K562 (cell line): Measurements from ENCODE around the gene CNOT2. TPM values are rescaled to one million over a fixed set of nuclear protein-coding genes. Genes with fewer than 3 reads are reported as not detected.
A peak's percentile ranks its signal among the peaks of the same experiment; 100 is the strongest.

Experiments used
- ASH1L ChIP-seq: fragments of 450-650 bp; IDR thresholded peaks from 2 replicates; pipeline ENCODE4 v1.6.1; 2018; ENCODE audit warnings: borderline replicate concordance, mild to moderate bottlenecking, low read depth; ENCODE audit not compliant: partially characterized antibody
- ESRRA ChIP-seq: fragments of 450-650 bp; IDR thresholded peaks from 2 replicates; pipeline ENCODE4 v1.6.1; 2014; ENCODE audit warnings: low read depth, mild to moderate bottlenecking, moderate library complexity, borderline replicate concordance
- FOXO4 ChIP-seq: fragments of 450-650 bp; formaldehyde crosslinking; IDR thresholded peaks from 2 replicates; pipeline ENCODE4 v1.4.0; 2020; ENCODE audit warnings: mild to moderate bottlenecking, moderate library complexity
- FOXP4 ChIP-seq: sonication (generic); formaldehyde crosslinking; IDR thresholded peaks from 2 replicates; pipeline ENCODE4 v1.8.0; 2022; ENCODE audit warnings: mild to moderate bottlenecking, missing genetic modification reagents, borderline replicate concordance
- NR0B1 ChIP-seq: fragments of 450-650 bp; IDR thresholded peaks from one replicate; pipeline ENCODE4 v1.6.1; 2018; ENCODE audit warnings: mild to moderate bottlenecking, moderate library complexity; ENCODE audit not compliant: partially characterized antibody
- TEAD4 ChIP-seq, 2 experiments: sonication (generic) in 1 of 2; formaldehyde crosslinking in 1 of 2; IDR thresholded peaks; 2 replicates each; pipeline versions ENCODE4 v1.6.1 to v1.8.0; 2012 to 2022; ENCODE audit warnings: borderline replicate concordance in 1 of 2, inconsistent platforms in 1 of 2, low read length in 1 of 2, mild to moderate bottlenecking in 1 of 2, missing genetic modification reagents in 1 of 2
- TFAP4 ChIP-seq: sonication (generic); formaldehyde crosslinking; IDR thresholded peaks from 2 replicates; pipeline ENCODE4 v1.8.0; 2022; ENCODE audit warnings: missing genetic modification reagents, mild to moderate bottlenecking, moderate library complexity, borderline replicate concordance
- ZNF518B ChIP-seq: fragments of 250-450 bp; sonication (Bioruptor Pico); IDR thresholded peaks from 2 replicates; pipeline ENCODE4 v1.5.0; 2021; ENCODE audit warnings: mild to moderate bottlenecking, moderate library complexity
- ZNF583 ChIP-seq: fragments of 250-450 bp; sonication (Bioruptor Pico); IDR thresholded peaks from 2 replicates; pipeline ENCODE4 v1.4.0; 2020
- ZNF717 ChIP-seq: fragments of 250-450 bp; sonication (Bioruptor Pico); IDR thresholded peaks from 2 replicates; pipeline ENCODE4 v1.5.0; 2021
- polyA plus RNA-seq, 8 experiments: library from polyadenylated mRNA; depleted of rRNA in 4 of 8; stranded (reverse) in 5 of 8; unstranded in 3 of 8; fragments of >200 nt; fragmentation: Nextera tagmentation in 2 of 8; fragmentation: Illumina TruSeq in 1 of 8; extraction: Ambion mirVana in 2 of 8; extraction: Trizol in 1 of 8; gene quantifications; 2 replicates each; pipeline versions ENCODE4 v1.2.1 to v1.2.3, GENCODE V29; 2011 to 2014; ENCODE audit warnings: inconsistent platforms in 1 of 8, missing spikeins in 1 of 8
- total RNA-seq, 7 experiments: library from RNA; depleted of rRNA in 6 of 7; stranded (reverse); fragments of >200 nt in 6 of 7; fragmentation: Illumina TruSeq in 2 of 7; extraction: Trizol in 2 of 7; gene quantifications; 2 replicates each; pipeline versions ENCODE4 v1.2.1 to v1.2.3, GENCODE V29; 2011 to 2021; ENCODE audit warnings: low replicate concordance in 1 of 7
- TF ChIP-seq, protein P1 (sequence below), 2 experiments: fragments of 450-650 bp in 1 of 2; IDR thresholded peaks; 2 replicates each; pipeline ENCODE4 v1.6.1; 2011 to 2017; ENCODE audit warnings: low read depth in 2 of 2, antibody characterized with exemption in 1 of 2, borderline replicate concordance in 1 of 2, low read length in 1 of 2, mild to moderate bottlenecking in 1 of 2, mixed read lengths in 1 of 2; ENCODE audit not compliant: control insufficient read depth in 1 of 2

Gene CNOT2
- total and polyA plus RNA-seq, 9 of the 15 experiments (the other 6 are each of a cell fraction or from before 2014, with no cell fraction given), result 43.6 to 119 (median 84.4) TPM

GRCh38 chr12:70242695-70243509 is at the start of gene CNOT2 (continued):
- TF ChIP-seq, protein P1, sequence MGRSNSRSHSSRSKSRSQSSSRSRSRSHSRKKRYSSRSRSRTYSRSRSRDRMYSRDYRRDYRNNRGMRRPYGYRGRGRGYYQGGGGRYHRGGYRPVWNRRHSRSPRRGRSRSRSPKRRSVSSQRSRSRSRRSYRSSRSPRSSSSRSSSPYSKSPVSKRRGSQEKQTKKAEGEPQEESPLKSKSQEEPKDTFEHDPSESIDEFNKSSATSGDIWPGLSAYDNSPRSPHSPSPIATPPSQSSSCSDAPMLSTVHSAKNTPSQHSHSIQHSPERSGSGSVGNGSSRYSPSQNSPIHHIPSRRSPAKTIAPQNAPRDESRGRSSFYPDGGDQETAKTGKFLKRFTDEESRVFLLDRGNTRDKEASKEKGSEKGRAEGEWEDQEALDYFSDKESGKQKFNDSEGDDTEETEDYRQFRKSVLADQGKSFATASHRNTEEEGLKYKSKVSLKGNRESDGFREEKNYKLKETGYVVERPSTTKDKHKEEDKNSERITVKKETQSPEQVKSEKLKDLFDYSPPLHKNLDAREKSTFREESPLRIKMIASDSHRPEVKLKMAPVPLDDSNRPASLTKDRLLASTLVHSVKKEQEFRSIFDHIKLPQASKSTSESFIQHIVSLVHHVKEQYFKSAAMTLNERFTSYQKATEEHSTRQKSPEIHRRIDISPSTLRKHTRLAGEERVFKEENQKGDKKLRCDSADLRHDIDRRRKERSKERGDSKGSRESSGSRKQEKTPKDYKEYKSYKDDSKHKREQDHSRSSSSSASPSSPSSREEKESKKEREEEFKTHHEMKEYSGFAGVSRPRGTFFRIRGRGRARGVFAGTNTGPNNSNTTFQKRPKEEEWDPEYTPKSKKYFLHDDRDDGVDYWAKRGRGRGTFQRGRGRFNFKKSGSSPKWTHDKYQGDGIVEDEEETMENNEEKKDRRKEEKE (IDR thresholded peaks at IDR 0.05; ENCODE audit: borderline replicate concordance in 1 of 2, control insufficient read depth in 1 of 2, low read depth in 2 of 2, low read length in 1 of 2), result no peak
- peak; percentile 88; the same call in 1 of the 2 replicates for TF ChIP-seq FOXP4 (CRISPR knock-in tag)
- no peak for TF ChIP-seq ZNF518B
- TF ChIP-seq ESRRA, result peak; percentile 36
- no peak for TF ChIP-seq TEAD4 (IDR thresholded peaks at IDR 0.05; ENCODE audit: low read length)
- TF ChIP-seq TEAD4 (CRISPR knock-in tag; IDR thresholded peaks at IDR 0.05; ENCODE audit: borderline replicate concordance), result no peak
- no peak for TF ChIP-seq ZNF583 (CRISPR knock-in tag)
- no peak for TF ChIP-seq ZNF717
- TF ChIP-seq TFAP4, result peak; percentile 92
- no peak for TF ChIP-seq NR0B1
- no peak for TF ChIP-seq ASH1L
- TF ChIP-seq FOXO4 (CRISPR knock-in tag), result no peak
